GM18520 (cell line): ENCODE results near the gene LY6G6D.

Experiments
- ATAC-seq: cut with Tn5 transposase; IDR thresholded peaks from one replicate; pipeline ENCODE4 v1.9.1; 2021; ENCODE audit not compliant: unreplicated experiment

The LY6G6D gene

DNA sequence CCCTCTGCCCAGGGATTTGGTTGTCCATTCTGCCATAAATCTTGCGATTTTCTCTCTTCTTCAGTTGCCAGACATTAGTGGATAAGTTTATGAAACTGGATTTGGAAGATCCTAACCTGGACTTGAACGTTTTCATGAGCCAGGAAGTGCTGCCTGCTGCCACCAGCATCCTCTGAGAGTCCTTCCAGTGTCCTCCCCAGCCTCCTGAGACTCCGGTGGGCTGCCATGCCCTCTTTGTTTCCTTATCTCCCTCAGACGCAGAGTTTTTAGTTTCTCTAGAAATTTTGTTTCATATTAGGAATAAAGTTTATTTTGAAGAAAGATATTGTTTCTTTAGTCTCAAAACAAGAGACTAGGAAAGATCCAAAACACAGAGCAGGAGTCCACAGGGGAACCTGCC is 47.2 kb downstream of the LY6G6D start, which contains the start of gene SAPCD1:
SAPCD1 (plus strand) TSS at position 301 of the 400 bp plus-strand sequence. CDS start 399 bp downstream, outside the sequence.
- no peak for ATAC-seq

DNA sequence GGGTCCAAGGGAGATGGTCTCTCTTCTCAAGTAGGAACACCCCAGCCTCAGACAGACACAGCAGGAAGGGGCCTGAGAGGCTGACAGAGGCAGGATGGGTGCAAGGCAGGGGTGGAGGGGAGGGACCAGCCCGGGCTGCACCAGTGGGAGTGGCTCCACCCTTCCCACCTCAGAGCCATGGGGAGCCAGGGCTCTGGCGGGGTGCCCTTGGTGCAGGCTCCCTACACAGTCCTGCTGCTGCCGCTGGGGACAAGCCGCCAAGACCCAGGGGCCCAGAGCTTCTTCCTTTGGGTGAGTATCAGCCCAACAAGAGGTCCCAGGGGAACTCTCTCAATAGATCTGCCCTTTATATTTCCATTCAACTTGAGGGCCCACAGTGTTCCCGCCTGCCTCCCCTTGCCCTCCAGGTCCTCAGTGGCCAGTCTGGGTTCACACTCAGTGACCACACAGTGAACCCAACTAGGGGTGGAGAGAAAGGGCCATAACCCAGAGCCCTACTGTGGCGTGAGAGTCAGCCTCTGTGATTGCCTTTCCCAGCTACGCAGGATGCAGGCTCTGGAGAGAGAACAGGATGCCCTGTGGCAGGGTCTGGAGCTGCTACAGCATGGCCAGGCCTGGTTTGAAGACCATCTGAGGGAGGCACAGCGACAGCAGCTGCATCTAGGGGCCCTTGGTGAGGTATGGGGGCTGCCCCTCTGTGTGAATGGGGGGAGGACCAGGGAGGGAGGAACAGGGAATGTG is 47.9 kb downstream of the LY6G6D start:
- no peak for ATAC-seq

GRCh38 chr6:31763619-31763940 is 48.4 kb downstream of the LY6G6D start:
- ATAC-seq, result no peak

GRCh38 chr6:31764198-31764597 is 49.0 kb downstream of the LY6G6D start:
- no peak for ATAC-seq

DNA sequence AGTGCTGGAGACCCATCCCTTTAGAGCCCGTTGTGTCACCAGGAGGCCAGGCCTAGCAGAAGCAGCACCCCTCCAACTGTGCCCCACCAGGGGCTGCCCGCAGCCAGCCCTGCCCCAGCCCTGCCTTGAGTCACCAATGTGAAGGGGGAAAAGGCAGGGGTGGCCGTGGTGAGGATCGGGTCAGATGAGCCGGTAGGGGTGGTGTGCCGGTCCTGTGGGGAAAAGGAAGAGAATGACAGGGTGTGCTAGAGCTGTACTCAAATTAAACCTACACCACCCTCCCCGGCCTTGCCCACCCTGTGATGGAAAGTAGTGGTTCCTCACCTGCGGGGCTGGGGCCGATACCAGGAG is 50.4 kb downstream of the LY6G6D start:
- ATAC-seq, result no peak

DNA sequence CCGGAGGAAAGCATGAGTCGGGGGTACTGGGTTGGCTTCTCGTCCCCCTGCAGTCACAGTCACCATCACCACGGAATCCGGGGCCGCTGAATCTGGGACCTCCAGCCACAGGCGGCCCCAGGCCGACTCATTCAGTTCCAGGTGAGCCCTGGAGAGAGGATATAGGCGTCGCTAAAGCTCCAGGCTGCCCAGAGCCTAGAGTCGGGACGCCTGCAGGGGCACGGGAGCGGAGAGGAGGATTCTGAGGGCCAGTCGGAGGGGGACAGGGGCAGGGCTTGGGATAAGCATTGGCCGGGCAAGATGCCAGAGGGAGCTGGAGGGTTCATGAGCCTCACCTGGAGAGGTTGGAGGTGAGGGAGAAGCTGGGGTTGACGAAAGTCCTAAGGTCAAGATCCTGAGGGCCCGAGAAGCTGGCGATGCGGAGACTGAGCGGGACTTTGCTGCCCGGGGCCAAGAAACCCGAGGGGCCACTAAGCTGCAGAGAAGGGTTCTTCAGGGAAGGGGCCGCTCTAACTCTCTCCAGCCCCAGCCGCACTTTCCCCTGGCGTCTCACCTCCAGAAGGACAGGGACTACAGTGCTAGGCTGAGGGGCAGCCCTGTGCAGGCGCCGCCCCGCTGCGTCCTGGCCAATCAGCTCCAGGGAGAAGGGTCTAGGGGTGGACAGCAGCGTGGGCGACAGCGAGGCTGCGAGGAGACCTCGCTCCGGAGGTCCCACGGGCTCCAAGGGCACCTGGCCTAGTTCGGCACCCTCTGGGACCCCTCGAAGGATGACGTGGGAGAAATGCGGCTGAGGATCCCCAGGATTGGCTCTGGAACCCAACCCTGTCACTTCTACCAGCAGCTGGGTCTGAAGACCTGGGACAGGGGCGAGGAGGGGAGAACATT is 51.0 kb downstream of the LY6G6D start:
- no peak for ATAC-seq

DNA sequence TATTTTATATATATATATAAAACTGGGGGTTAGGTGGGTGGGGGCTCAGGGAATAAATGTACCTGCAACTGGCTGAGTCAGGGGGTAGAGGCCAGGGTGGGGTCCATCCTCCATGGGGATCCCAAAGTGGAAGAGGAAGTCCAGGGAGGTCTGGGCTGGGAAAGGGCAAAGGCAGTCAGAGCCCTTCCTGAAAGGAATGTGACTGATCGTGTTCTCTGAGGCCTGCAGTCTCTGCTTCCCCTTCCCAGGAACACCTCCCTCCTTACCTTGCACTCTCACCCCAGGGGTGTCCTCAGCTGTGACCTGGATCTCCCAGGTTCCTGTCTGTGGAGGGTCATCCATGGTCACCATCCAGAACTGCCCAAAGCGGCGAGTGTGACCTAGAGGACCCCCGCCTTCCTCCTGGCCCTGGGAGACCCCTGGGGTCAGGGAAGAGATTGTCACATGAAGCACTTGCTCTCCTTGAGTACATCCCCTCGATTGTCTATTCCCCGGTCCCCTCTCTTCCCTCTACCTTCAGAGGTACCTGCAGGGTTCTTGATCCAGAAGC is 52.0 kb downstream of the LY6G6D start:
- no peak for ATAC-seq
